Endothelial cell (in vitro differentiated cells): ENCODE results near the gene DCTD. TPM values are rescaled to one million over a fixed set of nuclear protein-coding genes. Genes with fewer than 3 reads are reported as not detected.

ENCODE experiments used
- DNase-seq: peaks from one replicate; pipeline ENCODE4 v3.0.0; 2021; ENCODE audit warnings: low spot score
- H3K27ac Mint-ChIP-seq: one replicate; pipeline ENCODE4 v1.8.0; 2021; ENCODE audit warnings: mixed read lengths, inconsistent platforms; ENCODE audit not compliant: unreplicated experiment
- H3K27me3 Mint-ChIP-seq: one replicate; pipeline ENCODE4 v1.8.0; 2021; ENCODE audit warnings: mild to moderate bottlenecking, moderate library complexity, mixed read lengths, inconsistent platforms; ENCODE audit not compliant: unreplicated experiment
- H3K36me3 Mint-ChIP-seq: one replicate; pipeline ENCODE4 v1.8.0; 2021; ENCODE audit warnings: mild to moderate bottlenecking, low read depth, mixed read lengths, inconsistent platforms; ENCODE audit not compliant: unreplicated experiment
- H3K4me1 Mint-ChIP-seq: one replicate; pipeline ENCODE4 v1.8.0; 2021; ENCODE audit warnings: mild to moderate bottlenecking, mixed read lengths, inconsistent platforms; ENCODE audit not compliant: unreplicated experiment
- H3K4me3 Mint-ChIP-seq: one replicate; pipeline ENCODE4 v1.8.0; 2021; ENCODE audit warnings: mild to moderate bottlenecking, mixed read lengths, inconsistent platforms; ENCODE audit not compliant: unreplicated experiment
- H3K9me3 Mint-ChIP-seq: one replicate; pipeline ENCODE4 v1.8.0; 2021; ENCODE audit warnings: mixed read lengths, inconsistent platforms; ENCODE audit not compliant: unreplicated experiment
- total RNA-seq: library from RNA; stranded (reverse); fragmentation: NEBNext Ultra II Directional; extraction: Animal tissue kit (Norgen Biotek cat#: 25700); gene quantifications from one replicate; pipeline ENCODE4 v1.2.1, GENCODE V29; 2021; ENCODE audit not compliant: unreplicated experiment
- TF ChIP-seq, protein P1 (sequence below): fragments of 200-600 bp; sonication (generic); IDR thresholded peaks from one replicate; pipeline ENCODE4 v1.5.0; 2021; ENCODE audit warnings: antibody characterized with exemption; ENCODE audit not compliant: unreplicated experiment

DCTD gene
- total RNA-seq, 1 donor from 2014 or later, result 115 TPM

DNA sequence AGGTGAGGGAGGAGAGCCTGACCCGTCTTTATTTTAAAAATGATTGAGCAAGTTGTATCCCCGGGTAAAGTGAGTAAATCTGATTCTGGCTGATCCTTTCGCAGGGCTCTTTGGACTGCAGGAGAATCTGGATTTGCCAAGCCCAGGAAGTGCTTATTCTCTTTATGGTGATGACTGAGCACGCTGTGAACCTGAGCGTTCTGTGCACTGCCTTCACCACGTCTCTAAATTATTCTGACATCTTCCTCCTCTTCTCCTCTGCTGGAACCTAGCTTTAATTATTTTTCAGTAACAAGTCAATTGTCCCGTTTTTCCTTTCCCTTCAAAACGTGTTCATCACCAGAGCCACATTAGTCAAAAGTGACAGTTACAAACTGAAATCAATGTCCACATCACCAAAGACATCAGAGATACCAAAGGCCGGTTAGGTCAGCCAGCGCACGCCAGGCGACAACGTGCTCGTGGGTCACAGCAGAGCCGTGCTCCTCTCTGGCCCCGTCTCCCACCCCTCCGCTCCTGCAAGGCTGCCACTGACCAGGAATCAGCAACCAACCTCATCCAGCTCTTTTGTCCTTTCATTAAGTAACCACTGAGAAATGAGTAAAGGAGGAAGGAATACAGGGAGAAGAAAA is 74.3 kb downstream of the DCTD start:
- Mint-ChIP-seq H3K4me1 (peaks cover 22% of the 10 kb centered on the region), H3K9me3 (no peaks in the 10 kb centered on the region), H3K4me3 (no peak overlapping the region), H3K36me3 (no peaks in the 10 kb centered on the region), H3K27me3 (peaks cover 7% of the 10 kb centered on the region), H3K27ac (no peak overlapping the region)
- TF ChIP-seq, protein P1, sequence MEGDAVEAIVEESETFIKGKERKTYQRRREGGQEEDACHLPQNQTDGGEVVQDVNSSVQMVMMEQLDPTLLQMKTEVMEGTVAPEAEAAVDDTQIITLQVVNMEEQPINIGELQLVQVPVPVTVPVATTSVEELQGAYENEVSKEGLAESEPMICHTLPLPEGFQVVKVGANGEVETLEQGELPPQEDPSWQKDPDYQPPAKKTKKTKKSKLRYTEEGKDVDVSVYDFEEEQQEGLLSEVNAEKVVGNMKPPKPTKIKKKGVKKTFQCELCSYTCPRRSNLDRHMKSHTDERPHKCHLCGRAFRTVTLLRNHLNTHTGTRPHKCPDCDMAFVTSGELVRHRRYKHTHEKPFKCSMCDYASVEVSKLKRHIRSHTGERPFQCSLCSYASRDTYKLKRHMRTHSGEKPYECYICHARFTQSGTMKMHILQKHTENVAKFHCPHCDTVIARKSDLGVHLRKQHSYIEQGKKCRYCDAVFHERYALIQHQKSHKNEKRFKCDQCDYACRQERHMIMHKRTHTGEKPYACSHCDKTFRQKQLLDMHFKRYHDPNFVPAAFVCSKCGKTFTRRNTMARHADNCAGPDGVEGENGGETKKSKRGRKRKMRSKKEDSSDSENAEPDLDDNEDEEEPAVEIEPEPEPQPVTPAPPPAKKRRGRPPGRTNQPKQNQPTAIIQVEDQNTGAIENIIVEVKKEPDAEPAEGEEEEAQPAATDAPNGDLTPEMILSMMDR, result no peak
- DNase-seq, result no peak

- H3K36me3 Mint-ChIP-seq, result no peaks in the 10 kb centered on the region
Measured at GRCh38 chr4:182842104-182842600, 75.0 kb downstream of the DCTD start.

DNA sequence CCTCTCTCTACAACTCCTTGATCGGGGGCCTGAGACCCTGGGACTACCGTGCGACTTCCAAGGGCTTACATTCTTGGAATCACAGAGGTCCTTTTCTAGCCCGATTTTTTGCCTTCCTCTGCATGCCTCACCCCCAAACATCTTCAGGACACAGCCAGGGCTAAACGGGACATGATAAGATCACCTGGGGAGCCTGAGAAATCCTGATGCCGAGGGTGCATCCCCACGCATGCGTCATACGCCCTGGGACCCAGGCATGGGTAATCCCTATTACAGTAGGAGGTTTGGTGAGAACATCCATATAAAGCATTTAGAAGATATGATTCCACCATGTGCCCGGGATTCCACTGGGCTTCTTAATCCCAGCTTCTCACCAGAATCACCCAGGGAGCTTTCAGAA is 77.1 kb downstream of the DCTD start:
- H3K27ac Mint-ChIP-seq, result no peak overlapping the region
- no peaks in the 10 kb centered on the region for H3K36me3 Mint-ChIP-seq
- no peak for DNase-seq
- H3K4me1 Mint-ChIP-seq, result peaks cover 21% of the 10 kb centered on the region
- TF ChIP-seq, protein P1, result no peak
- peaks cover 13% of the 10 kb centered on the region for H3K27me3 Mint-ChIP-seq
- no peak overlapping the region for H3K4me3 Mint-ChIP-seq
- H3K9me3 Mint-ChIP-seq, result no peaks in the 10 kb centered on the region

More at GRCh38 chr4:182842104-182842600, 75.0 kb downstream of the DCTD start:
- Mint-ChIP-seq H3K4me3 (no peak overlapping the region), H3K27me3 (peaks cover 7% of the 10 kb centered on the region), H3K9me3 (no peaks in the 10 kb centered on the region), H3K4me1 (peaks cover 22% of the 10 kb centered on the region), H3K27ac (no peak overlapping the region)
- TF ChIP-seq, protein P1, result no peak
- no peak for DNase-seq

Other genes starting within 250 kb of the DCTD start
- 32.0 TPM for gene WWC2, start 181.9 kb upstream of the DCTD start, total RNA-seq